ENCODE results near the gene RPP30. TPM values are rescaled to one million over a fixed set of nuclear protein-coding genes. Genes with fewer than 3 reads are reported as not detected.

RPP30 gene
- 82.8 and 108 TPM in 2 replicates for total RNA-seq (2014; rRNA removed; shearing (Covaris generic))

DNA sequence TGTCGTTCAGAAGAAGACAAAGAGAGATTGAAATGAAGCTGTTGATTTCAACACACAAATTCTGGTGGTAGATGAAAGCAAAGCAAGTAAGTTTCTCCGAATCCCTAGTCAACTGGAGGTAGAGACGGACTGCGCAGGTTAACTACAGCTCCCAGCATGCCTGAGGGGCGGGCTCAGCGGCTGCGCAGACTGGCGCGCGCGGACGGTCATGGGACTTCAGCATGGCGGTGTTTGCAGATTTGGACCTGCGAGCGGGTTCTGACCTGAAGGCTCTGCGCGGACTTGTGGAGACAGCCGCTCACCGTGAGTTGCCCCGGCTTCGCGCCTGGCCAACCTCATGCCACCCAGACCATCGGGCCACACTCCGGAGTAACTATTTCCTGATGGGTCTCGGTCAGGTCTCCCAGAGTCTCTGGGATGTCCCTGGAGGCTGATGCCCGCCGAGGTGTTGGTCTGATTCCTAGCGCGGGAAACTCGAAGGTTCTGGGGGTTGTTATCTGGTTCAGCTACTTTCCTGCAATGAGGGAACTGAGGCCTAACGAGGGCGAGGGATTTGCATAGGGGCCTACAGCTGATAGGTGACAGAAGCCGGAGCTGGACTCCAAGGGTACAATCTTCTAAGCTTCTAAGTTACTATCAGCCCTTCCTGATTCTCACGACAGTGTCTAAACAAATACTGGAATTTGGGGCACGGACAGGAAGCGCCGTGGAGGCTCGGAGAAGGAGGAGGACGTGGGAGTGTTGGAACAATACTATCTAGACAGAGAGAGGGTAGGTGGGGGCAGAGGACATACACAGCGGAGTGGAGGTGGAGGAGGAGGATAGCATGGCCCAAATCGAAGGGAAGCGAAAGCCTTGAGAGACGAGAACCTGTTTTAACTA, at the start of gene RPP30:
Gene RPP30, plus strand, starts transcription at position 209 of the 882 bp plus-strand sequence. Its CDS starts 13 bp downstream, at position 222.
- DNase-seq (ENCODE audit: low spot score), result peak; percentile 78

DNA sequence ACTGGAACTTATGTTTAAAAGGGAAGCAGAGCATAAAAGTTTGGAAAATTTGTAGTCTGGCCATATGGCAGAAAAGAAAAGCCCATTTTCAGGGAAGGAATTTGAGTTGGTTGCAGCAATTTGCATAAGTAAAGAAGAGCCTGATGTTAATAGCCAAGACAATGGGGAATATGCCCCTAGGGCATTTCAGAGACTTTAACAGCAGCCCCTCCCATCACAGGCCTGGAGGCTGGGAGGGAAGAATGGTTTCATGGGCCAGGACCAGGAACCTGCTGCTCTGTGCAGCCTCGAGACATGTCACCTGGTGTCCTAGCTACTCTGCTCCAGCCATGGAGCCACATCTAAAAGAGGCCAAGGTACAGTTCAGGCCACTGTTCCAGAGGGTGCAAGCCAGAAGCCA, 49.3 kb upstream of the RPP30 start:
- DNase-seq (ENCODE audit: low spot score), result no peak

GRCh38 chr10:90832111-90832510, 39.7 kb upstream of the RPP30 start:
- DNase-seq (ENCODE audit: low spot score), result no peak

DNA sequence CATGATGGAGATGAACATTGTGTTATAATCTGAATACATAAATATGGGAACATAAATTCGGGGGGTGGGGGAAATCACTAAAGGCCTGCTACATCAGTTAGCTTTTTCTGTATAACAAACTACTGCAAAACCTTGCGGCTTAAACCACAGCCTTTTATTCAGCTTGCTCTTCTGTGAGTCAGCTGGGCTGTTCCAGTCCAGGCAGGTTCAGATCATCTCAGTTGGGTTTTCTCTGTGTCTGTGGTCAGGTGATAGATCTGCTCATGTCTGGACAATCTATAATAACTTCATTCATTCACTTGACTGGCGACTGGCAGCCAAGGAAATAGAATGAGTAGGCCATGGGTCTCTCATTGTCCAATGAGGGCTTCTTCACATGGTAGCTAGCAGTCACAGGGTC, 37.4 kb upstream of the RPP30 start:
- DNase-seq (ENCODE audit: low spot score), result no peak

DNA sequence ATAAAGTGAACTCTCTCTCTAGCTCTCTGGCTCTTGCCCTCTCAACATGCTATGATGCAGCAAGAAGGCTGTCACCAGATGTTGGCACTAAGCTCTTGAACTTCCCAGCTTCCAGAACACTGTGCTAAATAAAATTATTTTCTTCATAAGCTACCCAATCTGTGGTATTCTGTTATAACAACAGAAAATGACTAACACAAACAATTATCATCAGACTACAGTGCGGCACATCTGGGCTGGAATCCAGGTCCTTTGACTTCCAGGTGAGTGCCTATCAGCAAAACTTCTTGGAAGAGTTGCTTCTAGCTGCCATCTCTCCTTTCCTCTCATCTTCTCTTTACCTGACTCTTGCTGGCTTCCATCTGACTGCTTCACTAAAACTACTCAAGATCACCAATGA, 34.3 kb upstream of the RPP30 start:
- DNase-seq (ENCODE audit: low spot score), result no peak

- DNase-seq (ENCODE audit: low spot score), result no peak
Measured at GRCh38 chr10:90842725-90843124, 29.0 kb upstream of the RPP30 start.

GRCh38 chr10:90845726-90846125, 26.0 kb upstream of the RPP30 start:
- no peak for DNase-seq (ENCODE audit: low spot score)

GRCh38 chr10:90846746-90847145, 25.0 kb upstream of the RPP30 start:
- no peak for DNase-seq (ENCODE audit: low spot score)

DNA sequence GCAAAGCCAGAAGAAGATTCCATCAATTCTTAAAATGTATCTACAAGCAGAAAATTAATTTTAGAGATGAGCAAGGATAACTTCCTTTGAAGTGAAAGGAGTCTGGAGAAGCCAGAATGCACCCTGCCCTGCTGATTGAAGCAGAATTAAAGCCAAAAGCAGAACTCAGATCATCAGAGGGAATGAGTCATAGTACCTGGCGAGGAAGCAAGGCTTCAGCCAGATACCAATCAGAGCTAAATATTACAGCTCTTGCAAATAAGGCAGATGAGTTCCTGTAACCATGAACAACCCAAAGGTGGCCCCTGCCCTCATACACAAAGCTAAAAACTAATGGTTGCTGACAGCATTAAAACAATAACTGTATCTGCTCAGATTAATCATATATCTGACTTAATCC, 24.3 kb upstream of the RPP30 start:
- peak; percentile 40 for DNase-seq (ENCODE audit: low spot score)

GRCh38 chr10:90849956-90850749, 21.6 kb upstream of the RPP30 start:
- DNase-seq (ENCODE audit: low spot score), result no peak

- DNase-seq (ENCODE audit: low spot score), result no peak
Measured at GRCh38 chr10:90855126-90855525, 16.6 kb upstream of the RPP30 start.

DNA sequence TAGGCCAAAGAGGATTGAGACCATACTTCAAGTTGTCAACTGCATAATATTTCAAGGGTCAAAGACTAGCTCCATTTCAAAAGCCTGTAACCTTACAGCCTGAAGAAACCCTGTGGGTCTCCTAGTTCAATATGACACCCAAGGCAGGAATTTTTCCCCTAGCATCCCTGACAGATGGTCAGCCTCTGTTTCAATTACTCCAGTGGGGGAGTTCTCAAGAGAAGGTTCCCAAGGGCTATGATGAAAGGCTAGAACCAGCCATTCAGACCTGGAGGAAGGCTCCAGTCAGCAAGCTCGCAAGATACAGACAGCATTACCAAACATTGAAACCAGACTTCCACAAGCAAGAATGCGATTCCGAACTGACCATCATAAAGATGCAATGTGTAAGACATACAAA, 15.5 kb upstream of the RPP30 start:
- DNase-seq (ENCODE audit: low spot score), result peak; percentile 23

GRCh38 chr10:90856964-90857634, 14.7 kb upstream of the RPP30 start:
- DNase-seq (ENCODE audit: low spot score), result no peak

DNA sequence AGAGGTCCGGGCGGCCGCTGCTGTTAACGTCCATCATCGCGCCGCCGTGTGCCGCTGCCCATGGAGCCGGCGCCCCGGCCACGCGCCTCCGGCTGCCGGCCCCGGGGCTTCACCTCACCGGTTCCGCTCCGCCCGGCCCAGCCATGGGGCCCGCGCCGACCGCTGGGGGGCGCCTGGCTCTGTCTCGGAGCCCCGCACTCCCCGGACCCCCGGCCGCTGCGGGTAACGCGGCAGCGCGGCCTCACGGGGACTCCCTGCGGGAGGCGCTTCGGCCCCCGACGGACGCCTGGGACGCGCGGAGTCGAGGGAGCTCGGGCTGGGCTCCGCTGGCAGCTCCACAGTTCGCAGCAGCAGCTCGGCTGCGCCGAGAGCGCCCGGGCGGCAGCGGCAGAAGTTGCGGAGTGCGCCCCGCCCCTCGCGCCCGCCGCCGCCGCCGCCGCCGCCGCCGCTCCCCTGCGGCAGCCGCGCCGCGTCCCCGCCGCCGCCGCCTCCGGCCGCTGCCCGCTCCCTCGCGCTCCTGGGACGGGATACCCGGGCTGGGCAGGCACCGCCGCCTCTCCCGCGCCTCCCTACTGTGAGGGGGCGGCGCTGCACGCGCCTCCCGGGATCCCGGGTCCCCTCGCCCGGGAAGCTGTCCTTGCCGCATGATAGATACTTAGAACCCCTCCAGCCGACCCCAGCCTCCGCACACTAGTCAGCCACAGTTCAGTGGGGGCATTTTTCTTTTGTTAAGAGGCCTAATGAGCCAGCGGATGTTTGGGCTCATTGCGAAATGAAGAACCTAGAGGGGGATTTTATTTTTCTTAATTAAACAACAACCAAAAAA, 13.9 kb upstream of the RPP30 start, which contains the start of gene HTR7:
Gene HTR7, minus strand, starts transcription at position 405 of the 826 bp plus-strand sequence. Its CDS starts 368 bp downstream, at position 37.
- DNase-seq (ENCODE audit: low spot score), result no peak

- DNase-seq (ENCODE audit: low spot score), result no peak
Measured at GRCh38 chr10:90858461-90858968, 13.3 kb upstream of the RPP30 start.

GRCh38 chr10:90859321-90859751, 12.4 kb upstream of the RPP30 start:
- peak; percentile 76 for DNase-seq (ENCODE audit: low spot score)

GRCh38 chr10:90860790-90861189, 11.0 kb upstream of the RPP30 start:
- DNase-seq (ENCODE audit: low spot score), result no peak

DNA sequence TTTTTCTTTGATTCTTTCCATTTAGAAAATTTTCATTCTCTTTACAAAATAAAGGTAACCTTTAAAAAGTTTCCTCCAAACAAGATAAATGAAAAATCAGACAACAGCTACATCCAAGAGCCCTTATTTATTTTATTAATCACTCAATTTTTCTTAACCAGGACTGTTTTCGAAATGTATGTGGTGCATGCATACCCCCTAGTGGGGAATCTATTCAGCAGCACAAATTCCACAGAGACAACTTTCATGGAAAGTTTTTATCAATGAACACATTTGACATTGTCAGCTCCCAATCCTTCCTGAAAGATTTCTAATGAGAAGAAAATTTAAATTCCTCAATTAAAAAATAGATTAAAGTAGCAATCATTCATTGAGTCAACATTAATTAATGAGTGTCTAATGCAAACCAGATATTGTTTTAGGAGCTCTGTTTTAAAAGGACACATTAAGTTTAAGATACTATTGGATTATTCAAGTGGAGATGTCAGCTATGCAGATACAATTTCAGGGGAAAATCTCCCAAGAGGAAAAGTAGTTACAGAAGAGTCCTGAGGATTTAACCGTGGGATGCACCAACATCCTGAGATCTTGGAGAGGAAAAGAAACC, 8.8 kb upstream of the RPP30 start:
- DNase-seq (ENCODE audit: low spot score), result peak; percentile 35

GRCh38 chr10:90865401-90865800, 6.4 kb upstream of the RPP30 start:
- DNase-seq (ENCODE audit: low spot score), result no peak

- DNase-seq (ENCODE audit: low spot score), result no peak
Measured at GRCh38 chr10:90866050-90866598, 5.7 kb upstream of the RPP30 start.

All from H4 (cell line).